Duodenal mucosa (tissue), 2 donors: ENCODE measurements around the gene HCFC2.

ENCODE experiments used
- H3K27ac ChIP-seq: one replicate; pipeline ENCODE4 v1.7.0; 2013; ENCODE audit warnings: low read depth, low read length
- H3K27me3 ChIP-seq, 2 donors: one replicate each; pipeline ENCODE4 v1.7.0; 2013; ENCODE audit warnings: low read length in 2 of 2, control low read depth in 1 of 2; ENCODE audit not compliant: insufficient read depth in 2 of 2, control insufficient read depth in 1 of 2
- H3K36me3 ChIP-seq, 2 donors: one replicate each; pipeline ENCODE4 v1.7.0; 2013; ENCODE audit warnings: low read length in 2 of 2, control low read depth in 1 of 2; ENCODE audit not compliant: insufficient read depth in 2 of 2, control insufficient read depth in 1 of 2
- H3K4me1 ChIP-seq, 2 donors: one replicate each; pipeline ENCODE4 v1.7.0; 2013; ENCODE audit warnings: low read length in 2 of 2, control low read depth in 1 of 2; ENCODE audit not compliant: insufficient read depth in 2 of 2, control insufficient read depth in 1 of 2
- H3K4me3 ChIP-seq, 2 donors: one replicate each; pipeline ENCODE4 v1.7.0; 2013; ENCODE audit warnings: low read length in 2 of 2, low read depth in 1 of 2
- H3K9ac ChIP-seq, 2 donors: one replicate each; pipeline ENCODE4 v1.7.0; 2013; ENCODE audit warnings: low read length in 2 of 2, low read depth in 1 of 2
- H3K9me3 ChIP-seq, 2 donors: one replicate each; pipeline ENCODE4 v1.7.0; 2013; ENCODE audit warnings: low read length in 2 of 2, control low read depth in 1 of 2; ENCODE audit not compliant: control insufficient read depth in 1 of 2

HCFC2 gene

GRCh38 chr12:104042580-104042979 is 21.8 kb upstream of the HCFC2 start:
- no peak overlapping the region for H3K27ac ChIP-seq
- no peaks in the 10 kb centered on the region for H3K4me1 ChIP-seq
- H3K4me3 ChIP-seq, result no peak overlapping the region
- no peak overlapping the region for H3K9ac ChIP-seq
- H3K9me3 ChIP-seq, result no peaks in the 10 kb centered on the region
- no peaks in the 10 kb centered on the region for H3K36me3 ChIP-seq
- H3K27me3 ChIP-seq, result no peaks in the 10 kb centered on the region

GRCh38 chr12:104044158-104044557 is 20.2 kb upstream of the HCFC2 start:
- Histone ChIP-seq H3K36me3 (no peaks in the 10 kb centered on the region), H3K27ac (no peak overlapping the region), H3K4me3 (no peak overlapping the region), H3K27me3 (peaks cover 0 to 3% of the 10 kb centered on the region in 2 donors), H3K9me3 (no peaks in the 10 kb centered on the region), H3K4me1 (no peaks in the 10 kb centered on the region), H3K9ac (no peak overlapping the region)

GRCh38 chr12:104046306-104046705 is 18.0 kb upstream of the HCFC2 start:
- Histone ChIP-seq H3K27me3 (peaks cover 11 to 14% of the 10 kb centered on the region in 2 donors), H3K9ac (no peak overlapping the region)

GRCh38 chr12:104048162-104048561 is 16.2 kb upstream of the HCFC2 start:
- H3K4me3 ChIP-seq, result no peak overlapping the region

More at GRCh38 chr12:104046306-104046705, 18.0 kb upstream of the HCFC2 start:
- no peak overlapping the region for H3K27ac ChIP-seq
- peaks cover 3 to 5% of the 10 kb centered on the region in 2 donors for H3K4me1 ChIP-seq
- H3K9me3 ChIP-seq, result no peaks in the 10 kb centered on the region
- H3K4me3 ChIP-seq, result no peak overlapping the region
- H3K36me3 ChIP-seq, result no peaks in the 10 kb centered on the region

GRCh38 chr12:104048811-104049210 is 15.5 kb upstream of the HCFC2 start:
- Histone ChIP-seq H3K4me3 (no peak overlapping the region), H3K9me3 (no peaks in the 10 kb centered on the region), H3K36me3 (no peaks in the 10 kb centered on the region), H3K27ac (no peak overlapping the region), H3K27me3 (peaks cover 11 to 14% of the 10 kb centered on the region in 2 donors), H3K9ac (no peak overlapping the region), H3K4me1 (peaks cover 3 to 5% of the 10 kb centered on the region in 2 donors)

More at GRCh38 chr12:104048162-104048561, 16.2 kb upstream of the HCFC2 start:
- Histone ChIP-seq H3K27me3 (peaks cover 11 to 14% of the 10 kb centered on the region in 2 donors), H3K9me3 (no peaks in the 10 kb centered on the region), H3K9ac (no peak overlapping the region), H3K36me3 (no peaks in the 10 kb centered on the region), H3K27ac (no peak overlapping the region), H3K4me1 (peaks cover 3 to 5% of the 10 kb centered on the region in 2 donors)

- no peaks in the 10 kb centered on the region for H3K36me3 ChIP-seq
- H3K4me1 ChIP-seq, result peaks cover 3 to 5% of the 10 kb centered on the region in 2 donors
- no peak overlapping the region for H3K27ac ChIP-seq
- peak overlapping the region; percentile 45 to 63 for H3K4me3 ChIP-seq
- peaks cover 11 to 14% of the 10 kb centered on the region in 2 donors for H3K27me3 ChIP-seq
- no peaks in the 10 kb centered on the region for H3K9me3 ChIP-seq
- peak overlapping the region in 1 of 2 donors; percentile 38 for H3K9ac ChIP-seq
Measured at GRCh38 chr12:104049278-104049902, 14.9 kb upstream of the HCFC2 start.

GRCh38 chr12:104049903-104050356 is 14.4 kb upstream of the HCFC2 start, which contains the start of gene GLT8D2:
TSS of gene GLT8D2 (minus strand) at chr12:104050187. CDS start at chr12:104019648, 30,539 bp downstream.
- Histone ChIP-seq H3K9me3 (no peaks in the 10 kb centered on the region), H3K27ac (peak within 1 kb of the TSS; percentile 5), H3K36me3 (no peaks in the 10 kb centered on the region), H3K4me1 (peaks cover 3 to 5% of the 10 kb centered on the region in 2 donors), H3K27me3 (peaks cover 11 to 14% of the 10 kb centered on the region in 2 donors), H3K4me3 (peak within 1 kb of the TSS; percentile 45 to 63), H3K9ac (peak within 1 kb of the TSS in 1 of 2 donors; percentile 38)

- Histone ChIP-seq H3K27ac (no peak overlapping the region), H3K36me3 (no peaks in the 10 kb centered on the region), H3K27me3 (peaks cover 11 to 14% of the 10 kb centered on the region in 2 donors), H3K4me1 (peaks cover 4 to 5% of the 10 kb centered on the region in 2 donors), H3K9ac (peak overlapping the region in 1 of 2 donors; percentile 38), H3K4me3 (peak overlapping the region; percentile 45 to 63), H3K9me3 (no peaks in the 10 kb centered on the region)
Measured at GRCh38 chr12:104050436-104050835, 13.9 kb upstream of the HCFC2 start.

GRCh38 chr12:104054681-104055346 is 9.5 kb upstream of the HCFC2 start:
- Histone ChIP-seq H3K27me3 (peaks cover 5 to 7% of the 10 kb centered on the region in 2 donors), H3K27ac (no peak overlapping the region), H3K4me1 (peaks cover 15 to 16% of the 10 kb centered on the region in 2 donors), H3K9ac (no peak overlapping the region), H3K9me3 (no peaks in the 10 kb centered on the region), H3K4me3 (no peak overlapping the region), H3K36me3 (no peaks in the 10 kb centered on the region)

- Histone ChIP-seq H3K27me3 (no peaks in the 10 kb centered on the region), H3K4me1 (peaks cover 11 to 13% of the 10 kb centered on the region in 2 donors), H3K9me3 (no peaks in the 10 kb centered on the region), H3K36me3 (no peaks in the 10 kb centered on the region), H3K9ac (no peak overlapping the region), H3K4me3 (no peak overlapping the region), H3K27ac (no peak overlapping the region)
Measured at GRCh38 chr12:104055686-104056388, 8.5 kb upstream of the HCFC2 start.
